OCI-LY1 (cell line): ENCODE results near the gene ANKRD33B.

Source experiments
- H2AFZ ChIP-seq: fragments of 200-600 bp; sonication (generic), shearing (Covaris generic); 2 replicates; pipeline ENCODE4 v1.6.0; 2014; ENCODE audit warnings: antibody characterized with exemption, mild to moderate bottlenecking, low read length
- H3F3A ChIP-seq: fragments of 200-600 bp; sonication (generic), shearing (Covaris generic); 2 replicates; pipeline ENCODE4 v1.6.0; 2014; ENCODE audit warnings: mild to moderate bottlenecking, antibody characterized with exemption, low read length, moderate library complexity; ENCODE audit not compliant: insufficient read depth
- H3K27ac ChIP-seq: fragments of 200-600 bp; sonication (generic); 2 replicates; pipeline ENCODE4 v1.5.1; 2014; ENCODE audit warnings: low read length, mixed run types, mild to moderate bottlenecking, low read depth; ENCODE audit not compliant: poor library complexity, severe bottlenecking
- H3K27me3 ChIP-seq: fragments of 200-600 bp; sonication (generic); 2 replicates; pipeline ENCODE4 v1.6.0; 2014; ENCODE audit warnings: antibody characterized with exemption, mild to moderate bottlenecking, low read length, moderate library complexity; ENCODE audit not compliant: insufficient read depth
- H3K36me3 ChIP-seq: fragments of 200-600 bp; sonication (generic); 2 replicates; pipeline ENCODE4 v1.6.1; 2014; ENCODE audit warnings: mild to moderate bottlenecking, antibody characterized with exemption, low read length, moderate library complexity, mixed read lengths; ENCODE audit not compliant: insufficient read depth
- H3K4me1 ChIP-seq: fragments of 200-600 bp; sonication (generic); 2 replicates; pipeline ENCODE4 v1.5.1; 2014; ENCODE audit warnings: mild to moderate bottlenecking, low read length, moderate library complexity; ENCODE audit not compliant: insufficient read depth, severe bottlenecking
- H3K4me2 ChIP-seq: fragments of 200-600 bp; sonication (generic), shearing (Covaris generic); 2 replicates; pipeline ENCODE4 v1.6.1; 2014; ENCODE audit warnings: low read length
- H3K4me3 ChIP-seq: fragments of 200-600 bp; sonication (generic); 2 replicates; pipeline ENCODE4 v1.5.1; 2014; ENCODE audit warnings: low read length, low read depth, mild to moderate bottlenecking, mixed read lengths; ENCODE audit not compliant: poor library complexity, severe bottlenecking
- H3K79me2 ChIP-seq: fragments of 200-600 bp; shearing (Covaris generic); 2 replicates; pipeline ENCODE4 v1.6.1; 2016; ENCODE audit warnings: mixed run types, low read length, mixed read lengths; ENCODE audit not compliant: insufficient read depth
- H3K9ac ChIP-seq: fragments of 200-600 bp; sonication (generic), shearing (Covaris generic); 2 replicates; pipeline ENCODE4 v1.6.1; 2014; ENCODE audit warnings: mild to moderate bottlenecking, low read length, mixed read lengths
- H3K9me2 ChIP-seq: fragments of 200-600 bp; sonication (generic), shearing (Covaris generic); 2 replicates; pipeline ENCODE4 v1.6.1; 2014; ENCODE audit warnings: low read depth, mild to moderate bottlenecking, low read length, mixed read lengths
- H3K9me3 ChIP-seq: fragments of 200-600 bp; shearing (Covaris generic); 2 replicates; pipeline ENCODE4 v1.6.1; 2014; ENCODE audit warnings: low read length, mixed read lengths
- H4K20me1 ChIP-seq: fragments of 200-600 bp; sonication (generic), shearing (Covaris generic); 2 replicates; pipeline ENCODE4 v1.6.0; 2016; ENCODE audit warnings: mild to moderate bottlenecking, low read length; ENCODE audit not compliant: insufficient read depth
- CTCF ChIP-seq: fragments of 200-600 bp; sonication (generic), shearing (Covaris generic); IDR thresholded peaks from 2 replicates; pipeline ENCODE4 v1.5.1; 2017; ENCODE audit warnings: mild to moderate bottlenecking, antibody characterized with exemption, low read length, moderate library complexity, mixed read lengths
- EZH2 ChIP-seq: fragments of 200-600 bp; sonication (generic), shearing (Covaris generic); IDR thresholded peaks from 2 replicates; pipeline ENCODE4 v1.8.0; 2017; ENCODE audit warnings: borderline replicate concordance, mixed run types, mild to moderate bottlenecking, antibody characterized with exemption, low read length, moderate library complexity, mixed read lengths

Gene ANKRD33B

GRCh38 chr5:10679336-10679988 is 115.6 kb downstream of the ANKRD33B start:
- Histone ChIP-seq H3F3A (no peaks in the 10 kb centered on the region), H3K36me3 (peaks cover 52% of the 10 kb centered on the region), H3K27me3 (no peaks in the 10 kb centered on the region), H3K4me3 (no peak overlapping the region), H3K9ac (no peak overlapping the region), H3K27ac (no peak overlapping the region), H4K20me1 (no peaks in the 10 kb centered on the region), H3K79me2 (no peaks in the 10 kb centered on the region), H3K4me1 (no peaks in the 10 kb centered on the region), H2AFZ (no peak overlapping the region), H3K4me2 (no peak overlapping the region), H3K9me2 (no peaks in the 10 kb centered on the region), H3K9me3 (no peaks in the 10 kb centered on the region)
- TF ChIP-seq CTCF (no peak), EZH2 (no peak)

GRCh38 chr5:10680876-10681481 is 117.1 kb downstream of the ANKRD33B start:
- Histone ChIP-seq H2AFZ (no peak overlapping the region), H3K9me3 (no peaks in the 10 kb centered on the region), H3K79me2 (no peaks in the 10 kb centered on the region), H3K4me1 (no peaks in the 10 kb centered on the region), H3K4me3 (no peak overlapping the region), H4K20me1 (no peaks in the 10 kb centered on the region), H3K4me2 (no peak overlapping the region), H3K9ac (no peak overlapping the region), H3K27me3 (no peaks in the 10 kb centered on the region), H3K27ac (no peak overlapping the region), H3F3A (no peaks in the 10 kb centered on the region), H3K9me2 (no peaks in the 10 kb centered on the region), H3K36me3 (peaks cover 58% of the 10 kb centered on the region)
- TF ChIP-seq CTCF (no peak), EZH2 (no peak)

- Histone ChIP-seq H3K4me2 (no peak overlapping the region), H3K4me3 (no peak overlapping the region), H3K4me1 (no peaks in the 10 kb centered on the region), H3K36me3 (peaks cover 57% of the 10 kb centered on the region), H3F3A (no peaks in the 10 kb centered on the region), H3K9me3 (no peaks in the 10 kb centered on the region), H2AFZ (no peak overlapping the region), H3K27me3 (no peaks in the 10 kb centered on the region), H3K79me2 (no peaks in the 10 kb centered on the region), H3K9me2 (no peaks in the 10 kb centered on the region), H3K27ac (no peak overlapping the region), H3K9ac (no peak overlapping the region), H4K20me1 (no peaks in the 10 kb centered on the region)
- TF ChIP-seq CTCF: no peak
- TF ChIP-seq EZH2: no peak
Observed at GRCh38 chr5:10681731-10682679, 118.1 kb downstream of the ANKRD33B start.
